Measurements from ENCODE around the gene LRRC27.

Gene LRRC27

GRCh38 chr10:132400547-132401151, 68.7 kb downstream of the LRRC27 start:
- DNase-seq (ENCODE audit: low read depth, low spot score) = no peak
- TF ChIP-seq, protein P1, sequence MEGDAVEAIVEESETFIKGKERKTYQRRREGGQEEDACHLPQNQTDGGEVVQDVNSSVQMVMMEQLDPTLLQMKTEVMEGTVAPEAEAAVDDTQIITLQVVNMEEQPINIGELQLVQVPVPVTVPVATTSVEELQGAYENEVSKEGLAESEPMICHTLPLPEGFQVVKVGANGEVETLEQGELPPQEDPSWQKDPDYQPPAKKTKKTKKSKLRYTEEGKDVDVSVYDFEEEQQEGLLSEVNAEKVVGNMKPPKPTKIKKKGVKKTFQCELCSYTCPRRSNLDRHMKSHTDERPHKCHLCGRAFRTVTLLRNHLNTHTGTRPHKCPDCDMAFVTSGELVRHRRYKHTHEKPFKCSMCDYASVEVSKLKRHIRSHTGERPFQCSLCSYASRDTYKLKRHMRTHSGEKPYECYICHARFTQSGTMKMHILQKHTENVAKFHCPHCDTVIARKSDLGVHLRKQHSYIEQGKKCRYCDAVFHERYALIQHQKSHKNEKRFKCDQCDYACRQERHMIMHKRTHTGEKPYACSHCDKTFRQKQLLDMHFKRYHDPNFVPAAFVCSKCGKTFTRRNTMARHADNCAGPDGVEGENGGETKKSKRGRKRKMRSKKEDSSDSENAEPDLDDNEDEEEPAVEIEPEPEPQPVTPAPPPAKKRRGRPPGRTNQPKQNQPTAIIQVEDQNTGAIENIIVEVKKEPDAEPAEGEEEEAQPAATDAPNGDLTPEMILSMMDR (IDR thresholded peaks at IDR 0.05; ENCODE audit: insufficient read depth, low read length, missing control alignments) = no peak
- ChIA-PET POLR2A (no interaction called here), CTCF (no interaction called here)
- H3K4me3 ChIP-seq (ENCODE audit: low read depth, low read length) = no peak overlapping the region

GRCh38 chr10:132401401-132402118, 69.6 kb downstream of the LRRC27 start:
- POLR2A ChIA-PET = no interaction called here
- DNase-seq (ENCODE audit: low read depth, low spot score) = no peak
- H3K4me3 ChIP-seq (ENCODE audit: low read depth, low read length) = no peak overlapping the region
- CTCF ChIA-PET = no interaction called here
- TF ChIP-seq, protein P1 (IDR thresholded peaks at IDR 0.05; ENCODE audit: insufficient read depth, low read length, missing control alignments) = no peak

GRCh38 chr10:132402781-132403241, 70.8 kb downstream of the LRRC27 start:
- no peak overlapping the region for H3K4me3 ChIP-seq (ENCODE audit: low read depth, low read length)
- no peak for DNase-seq (ENCODE audit: low read depth, low spot score)
- TF ChIP-seq, protein P1 (IDR thresholded peaks at IDR 0.05; ENCODE audit: insufficient read depth, low read length, missing control alignments) = no peak
- POLR2A ChIA-PET = no interaction called here
- CTCF ChIA-PET = no interaction called here

DNA sequence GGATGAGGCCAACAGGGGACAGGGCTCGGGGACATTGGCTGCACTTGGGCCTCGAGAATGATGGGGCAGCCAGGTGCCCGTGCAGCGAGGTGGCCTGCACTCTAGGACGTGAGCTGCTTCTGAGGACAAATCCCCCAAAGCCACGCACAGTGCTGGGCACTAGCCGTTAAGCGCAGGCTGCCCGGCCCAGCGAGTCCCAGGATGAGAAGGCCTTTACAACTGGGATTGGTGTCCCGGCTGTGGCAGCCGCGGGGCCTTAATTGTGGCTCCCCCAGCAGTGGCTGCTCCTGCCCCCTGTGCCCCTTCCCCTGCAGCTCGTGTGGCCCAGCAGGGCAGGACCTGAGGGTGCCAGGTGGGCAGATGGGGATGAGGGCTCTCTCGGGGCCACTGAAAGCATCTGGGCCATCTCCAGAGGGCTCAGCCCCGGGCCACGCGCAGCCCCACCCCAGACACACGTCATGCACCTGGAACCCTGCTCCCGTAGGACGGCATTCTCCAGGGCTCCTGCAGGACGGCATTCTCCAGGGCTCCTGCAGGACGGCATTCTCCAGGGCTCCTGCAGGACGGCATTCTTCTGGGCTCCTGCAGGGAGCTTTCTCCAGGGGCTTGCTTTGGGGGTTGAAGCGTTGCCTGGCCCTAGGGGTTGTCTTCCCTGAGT, 71.6 kb downstream of the LRRC27 start:
- TF ChIP-seq, protein P1 (IDR thresholded peaks at IDR 0.05; ENCODE audit: insufficient read depth, low read length, missing control alignments) = no peak
- ChIA-PET POLR2A (no interaction called here), CTCF (no interaction called here)
- DNase-seq (ENCODE audit: low read depth, low spot score) = no peak
- no peak overlapping the region for H3K4me3 ChIP-seq (ENCODE audit: low read depth, low read length)

- ChIA-PET POLR2A (no interaction called here), CTCF (no interaction called here)
- TF ChIP-seq, protein P1 (IDR thresholded peaks at IDR 0.05; ENCODE audit: insufficient read depth, low read length, missing control alignments) = no peak
- no peak for DNase-seq (ENCODE audit: low read depth, low spot score)
- H3K4me3 ChIP-seq (ENCODE audit: low read depth, low read length) = no peak overlapping the region
These were observed 72.3 kb downstream of the LRRC27 start for GRCh38 chr10:132404169-132404880.

Data from AG04449 (cell line).